ENCODE results near the gene SELENOT. TPM values are rescaled to one million over a fixed set of nuclear protein-coding genes. Genes with fewer than 3 reads are reported as not detected.

Gene SELENOT
- total and polyA plus RNA-seq, 7 donors: 52.9 to 126 (median 80.4) TPM

DNA sequence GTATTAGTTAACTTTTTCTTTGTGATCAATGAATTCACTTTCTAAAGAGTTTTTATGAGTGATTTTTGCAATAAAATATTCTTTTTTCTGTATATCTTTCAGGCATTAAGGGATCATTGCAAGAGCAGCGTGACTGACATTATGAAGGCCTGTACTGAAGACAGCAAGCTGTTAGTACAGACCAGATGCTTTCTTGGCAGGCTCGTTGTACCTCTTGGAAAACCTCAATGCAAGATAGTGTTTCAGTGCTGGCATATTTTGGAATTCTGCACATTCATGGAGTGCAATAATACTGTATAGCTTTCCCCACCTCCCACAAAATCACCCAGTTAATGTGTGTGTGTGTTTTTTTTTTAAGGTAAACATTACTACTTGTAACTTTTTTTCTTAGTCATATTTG lies 24.4 kb downstream of the SELENOT start:
- Histone ChIP-seq H3K9me3 (no peaks in the 10 kb centered on the region), H3K27ac (no peak overlapping the region), H3K27me3 (no peaks in the 10 kb centered on the region), H3K4me1 (peaks cover 0 to 14% (median 9%) of the 10 kb centered on the region in 4 donors), H3K4me3 (no peak overlapping the region), H3K36me3 (peaks cover 11 to 78% (median 21%) of the 10 kb centered on the region in 4 donors)
- WGBS, 2 donors: 79 to 85% methylated on average over 2 of the region's 2 CpGs
- intact Hi-C loops (cut with DNase I): no loop called here
- TF ChIP-seq POLR2A (IDR thresholded peaks at IDR 0.05): no peak
- TF ChIP-seq CTCF (IDR thresholded peaks at IDR 0.05): no peak
- TF ChIP-seq POLR2AphosphoS5 (IDR thresholded peaks at IDR 0.05): no peak
- no peak for TF ChIP-seq EP300 (IDR thresholded peaks at IDR 0.05)
- no peak for DNase-seq

GRCh38 chr3:150631515-150632221 lies 28.5 kb downstream of the SELENOT start:
- H3K4me1 ChIP-seq: no peaks in the 10 kb centered on the region
- intact Hi-C loops (cut with DNase I): no loop called here
- no peak for DNase-seq
- WGBS, 2 donors: 92 to 93% methylated on average over 7 of the region's 7 CpGs
- H3K9me3 ChIP-seq: no peaks in the 10 kb centered on the region
- no peak for TF ChIP-seq POLR2AphosphoS5 (IDR thresholded peaks at IDR 0.05)
- TF ChIP-seq EP300 (IDR thresholded peaks at IDR 0.05): no peak
- no peak for TF ChIP-seq POLR2A (IDR thresholded peaks at IDR 0.05)
- TF ChIP-seq CTCF (IDR thresholded peaks at IDR 0.05): no peak
- no peak overlapping the region for H3K27ac ChIP-seq
- no peaks in the 10 kb centered on the region for H3K27me3 ChIP-seq
- H3K4me3 ChIP-seq: no peak overlapping the region
- H3K36me3 ChIP-seq: peaks cover 0 to 49% (median 10%) of the 10 kb centered on the region in 4 donors

GRCh38 chr3:150635076-150635475 lies 32.0 kb downstream of the SELENOT start:
- Histone ChIP-seq H3K4me1 (no peaks in the 10 kb centered on the region), H3K27ac (no peak overlapping the region), H3K9me3 (no peaks in the 10 kb centered on the region), H3K27me3 (no peaks in the 10 kb centered on the region), H3K36me3 (peaks cover 0 to 15% (median 3%) of the 10 kb centered on the region in 4 donors), H3K4me3 (no peak overlapping the region)
- intact Hi-C loops (cut with DNase I): no loop called here
- 71 to 81% methylated on average over 6 of the region's 6 CpGs for WGBS, 2 donors
- no peak for TF ChIP-seq POLR2A (IDR thresholded peaks at IDR 0.05)
- no peak for TF ChIP-seq EP300 (IDR thresholded peaks at IDR 0.05)
- TF ChIP-seq CTCF (IDR thresholded peaks at IDR 0.05): no peak
- no peak for TF ChIP-seq POLR2AphosphoS5 (IDR thresholded peaks at IDR 0.05)
- DNase-seq: no peak

DNA sequence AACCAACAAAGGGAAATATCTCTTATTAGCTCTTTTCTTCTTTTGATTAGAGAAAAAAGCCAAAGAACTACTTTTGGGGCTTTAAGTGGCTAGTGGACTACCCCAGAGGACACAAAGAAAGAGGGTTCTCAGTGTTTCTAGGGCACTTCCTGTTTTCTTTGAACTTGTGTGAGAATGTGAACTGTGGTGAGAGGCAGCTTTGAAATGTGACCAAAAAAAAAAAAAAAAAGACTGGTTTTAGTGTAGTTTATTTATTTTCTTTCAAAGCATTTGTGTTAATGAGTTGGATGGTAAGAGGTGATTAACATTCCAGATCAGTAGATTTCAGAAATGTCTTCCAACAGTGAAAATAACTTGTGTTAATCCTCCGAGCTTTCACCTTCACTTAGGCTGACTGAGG lies 32.4 kb downstream of the SELENOT start:
- H3K4me1 ChIP-seq: no peaks in the 10 kb centered on the region
- H3K27ac ChIP-seq: no peak overlapping the region
- no peak for DNase-seq
- TF ChIP-seq CTCF (IDR thresholded peaks at IDR 0.05): no peak
- TF ChIP-seq POLR2A (IDR thresholded peaks at IDR 0.05): no peak
- TF ChIP-seq EP300 (IDR thresholded peaks at IDR 0.05): no peak
- no peak for TF ChIP-seq POLR2AphosphoS5 (IDR thresholded peaks at IDR 0.05)
- WGBS, 2 donors: 84 to 86% methylated on average over 1 of the region's 1 CpG
- intact Hi-C loops (cut with DNase I): no loop called here
- H3K9me3 ChIP-seq: no peaks in the 10 kb centered on the region
- no peak overlapping the region for H3K4me3 ChIP-seq
- no peaks in the 10 kb centered on the region for H3K27me3 ChIP-seq
- peaks cover 0 to 12% (median 3%) of the 10 kb centered on the region in 4 donors for H3K36me3 ChIP-seq

- no peaks in the 10 kb centered on the region for H3K9me3 ChIP-seq
- TF ChIP-seq POLR2A (IDR thresholded peaks at IDR 0.05) (no peak), POLR2AphosphoS5 (IDR thresholded peaks at IDR 0.05) (no peak), EP300 (IDR thresholded peaks at IDR 0.05) (no peak), CTCF (IDR thresholded peaks at IDR 0.05) (no peak)
- H3K27ac ChIP-seq: no peak overlapping the region
- DNase-seq: no peak
- H3K36me3 ChIP-seq: peaks cover 0 to 5% (median 2%) of the 10 kb centered on the region in 4 donors
- no peak overlapping the region for H3K4me3 ChIP-seq
- WGBS, 2 donors: 93 to 96% methylated on average over 5 of the region's 5 CpGs
- no peaks in the 10 kb centered on the region for H3K27me3 ChIP-seq
- intact Hi-C loops (cut with DNase I): no loop called here
- H3K4me1 ChIP-seq: no peaks in the 10 kb centered on the region
Observed at GRCh38 chr3:150636258-150636657, 33.1 kb downstream of the SELENOT start.

Data from sigmoid colon (tissue), 7 donors.